Right kidney (tissue), 9 donors: ENCODE results near the gene MRPL46.

Source experiments
- DNase-seq: peaks from one replicate; pipeline ENCODE4 v3.0.0-alpha.2; 2016
- long read RNA-seq, 8 donors: transcript quantifications; one replicate each; lab custom pipeline, GENCODE V29; 2026

MRPL46 gene
- long read RNA-seq, donor 1, transcript MRPL46-201 (4 exons, 1,019 nt) = major isoform, 34 of 38 reads
- long read RNA-seq, donor 1, partial matches to known transcripts = 0 of 38 reads
- long read RNA-seq, donor 1, other reads (novel, unspliced or antisense) = 0 of 38 reads
- long read RNA-seq, donor 2, transcript MRPL46-201 (4 exons, 1,019 nt) = major isoform, 19 of 19 reads
- long read RNA-seq, donor 2, partial matches to known transcripts = 0 of 19 reads
- long read RNA-seq, donor 2, other reads (novel, unspliced or antisense) = 0 of 19 reads
- long read RNA-seq, donor 3, transcript MRPL46-201 (4 exons, 1,019 nt) = major isoform, 8 of 15 reads
- long read RNA-seq, donor 3, partial matches to known transcripts = 7 of 15 reads
- long read RNA-seq, donor 3, other reads (novel, unspliced or antisense) = 0 of 15 reads
- long read RNA-seq, donor 4, transcript MRPL46-201 (4 exons, 1,019 nt) = major isoform, 14 of 18 reads
- long read RNA-seq, donor 4, partial matches to known transcripts = 0 of 18 reads
- long read RNA-seq, donor 4, other reads (novel, unspliced or antisense) = 0 of 18 reads
- long read RNA-seq, donor 5, transcript MRPL46-201 (4 exons, 1,019 nt) = major isoform, 19 of 22 reads
- long read RNA-seq, donor 5, partial matches to known transcripts = 0 of 22 reads
- long read RNA-seq, donor 5, other reads (novel, unspliced or antisense) = 0 of 22 reads
- long read RNA-seq, donor 6, transcript MRPL46-201 (4 exons, 1,019 nt) = major isoform, 20 of 23 reads
- long read RNA-seq, donor 6, partial matches to known transcripts = 0 of 23 reads
- long read RNA-seq, donor 6, other reads (novel, unspliced or antisense) = 0 of 23 reads
- long read RNA-seq, donor 7 = 0 reads
- long read RNA-seq, donor 8, transcript MRPL46-201 (4 exons, 1,019 nt) = major isoform, 26 of 28 reads
- long read RNA-seq, donor 8, partial matches to known transcripts = 0 of 28 reads
- long read RNA-seq, donor 8, other reads (novel, unspliced or antisense) = 0 of 28 reads

- DNase-seq = peak; percentile 99
These were observed at the start of gene MRPL46, which contains the start of gene MRPS11 for GRCh38 chr15:88467073-88467934. Gene MRPL46 (minus strand): TSS chr15:88467388. CDS start chr15:88467377, 11 bp downstream. Gene MRPS11 (plus strand): TSS chr15:88467708. CDS start chr15:88467718, 10 bp downstream.

GRCh38 chr15:88513195-88513594, 46.0 kb upstream of the MRPL46 start:
- no peak for DNase-seq

GRCh38 chr15:88512601-88513000, 45.4 kb upstream of the MRPL46 start:
- DNase-seq = no peak

- no peak for DNase-seq
These were observed 44.9 kb upstream of the MRPL46 start for GRCh38 chr15:88512078-88512477.

- DNase-seq = no peak
These were observed 44.0 kb upstream of the MRPL46 start for GRCh38 chr15:88511161-88511560.

- no peak for DNase-seq
These were observed 42.8 kb upstream of the MRPL46 start for GRCh38 chr15:88509964-88510363.

- no peak for DNase-seq
These were observed 42.1 kb upstream of the MRPL46 start for GRCh38 chr15:88509321-88509720.

GRCh38 chr15:88506628-88507027, 39.4 kb upstream of the MRPL46 start:
- DNase-seq = no peak

- no peak for DNase-seq
These were observed 38.5 kb upstream of the MRPL46 start for GRCh38 chr15:88505721-88506120.

GRCh38 chr15:88504445-88504844, 37.3 kb upstream of the MRPL46 start:
- no peak for DNase-seq

- no peak for DNase-seq
These were observed 31.8 kb upstream of the MRPL46 start for GRCh38 chr15:88498996-88499395.

- no peak for DNase-seq
These were observed 30.0 kb upstream of the MRPL46 start for GRCh38 chr15:88497109-88497765.

- DNase-seq = no peak
These were observed 26.7 kb upstream of the MRPL46 start for GRCh38 chr15:88493844-88494243.

- DNase-seq = no peak
These were observed 24.0 kb upstream of the MRPL46 start for GRCh38 chr15:88491158-88491557.

GRCh38 chr15:88490036-88490435, 22.8 kb upstream of the MRPL46 start:
- no peak for DNase-seq

- no peak for DNase-seq
These were observed 22.1 kb upstream of the MRPL46 start for GRCh38 chr15:88489321-88489720.

GRCh38 chr15:88487796-88488523, 20.8 kb upstream of the MRPL46 start:
- DNase-seq = no peak

- DNase-seq = no peak
These were observed 20.1 kb upstream of the MRPL46 start for GRCh38 chr15:88487178-88487795.

- DNase-seq = peak; percentile 36
These were observed 17.6 kb upstream of the MRPL46 start for GRCh38 chr15:88484682-88485331.

GRCh38 chr15:88482263-88482662, 15.1 kb upstream of the MRPL46 start:
- no peak for DNase-seq
